Osteoblast (primary cell): ENCODE measurements around the gene SLIT3. TPM values are rescaled to one million over a fixed set of nuclear protein-coding genes. Genes with fewer than 3 reads are reported as not detected.

Experiments
- DNase-seq: peaks from one replicate; pipeline ENCODE4 v3.0.0; 2011; ENCODE audit warnings: low spot score, mixed read lengths; ENCODE audit not compliant: insufficient read length; ENCODE audit errors: missing footprints
- H2AFZ ChIP-seq: 2 replicates; pipeline ENCODE4 v1.6.0; 2011; ENCODE audit warnings: mild to moderate bottlenecking, low read length
- H3K27ac ChIP-seq: 2 replicates; pipeline ENCODE4 v1.5.1; 2011; ENCODE audit warnings: mild to moderate bottlenecking, low read depth, low read length, moderate library complexity
- H3K27me3 ChIP-seq: 2 replicates; pipeline ENCODE4 v1.6.0; 2012; ENCODE audit warnings: mild to moderate bottlenecking, control low read depth, inconsistent platforms, low read length, moderate library complexity; ENCODE audit not compliant: insufficient read depth
- H3K36me3 ChIP-seq: 2 replicates; pipeline ENCODE4 v1.5.1; 2011; ENCODE audit warnings: mild to moderate bottlenecking, low read length, control low read depth, moderate library complexity; ENCODE audit not compliant: insufficient read depth
- H3K4me1 ChIP-seq: 2 replicates; pipeline ENCODE4 v1.5.1; 2011; ENCODE audit warnings: mild to moderate bottlenecking, low read length, control low read depth, moderate library complexity; ENCODE audit not compliant: insufficient read depth
- H3K4me2 ChIP-seq: 2 replicates; pipeline ENCODE4 v1.6.0; 2011; ENCODE audit warnings: mild to moderate bottlenecking, low read length; ENCODE audit not compliant: insufficient read depth
- H3K4me3 ChIP-seq: fragments of 200-600 bp; sonication (generic); 3 replicates; pipeline ENCODE4 v1.5.1; 2012; ENCODE audit warnings: mild to moderate bottlenecking, low read length, inconsistent platforms; ENCODE audit not compliant: insufficient read depth
- H3K79me2 ChIP-seq: 2 replicates; pipeline ENCODE4 v1.6.0; 2012; ENCODE audit warnings: mild to moderate bottlenecking, low read length, control low read depth, inconsistent platforms; ENCODE audit not compliant: insufficient read depth
- H3K9me3 ChIP-seq: 2 replicates; pipeline ENCODE4 v1.5.1; 2011; ENCODE audit warnings: low read depth, low read length, control low read depth
- H4K20me1 ChIP-seq: 2 replicates; pipeline ENCODE4 v1.6.0; 2012; ENCODE audit warnings: mild to moderate bottlenecking, low read length, control low read depth; ENCODE audit not compliant: insufficient read depth
- CTCF ChIP-seq: IDR thresholded peaks from 2 replicates; pipeline ENCODE4 v1.5.1; 2011; ENCODE audit warnings: mild to moderate bottlenecking, low read depth, low read length, moderate library complexity; ENCODE audit errors: extremely low read depth
- total RNA-seq: library from RNA; depleted of rRNA; stranded (reverse); fragments of >200 nt; gene quantifications from 2 replicates; pipeline ENCODE4 v1.2.3, GENCODE V29; 2012

The SLIT3 gene
- total RNA-seq, 1 donor, result 37.6 TPM

DNA sequence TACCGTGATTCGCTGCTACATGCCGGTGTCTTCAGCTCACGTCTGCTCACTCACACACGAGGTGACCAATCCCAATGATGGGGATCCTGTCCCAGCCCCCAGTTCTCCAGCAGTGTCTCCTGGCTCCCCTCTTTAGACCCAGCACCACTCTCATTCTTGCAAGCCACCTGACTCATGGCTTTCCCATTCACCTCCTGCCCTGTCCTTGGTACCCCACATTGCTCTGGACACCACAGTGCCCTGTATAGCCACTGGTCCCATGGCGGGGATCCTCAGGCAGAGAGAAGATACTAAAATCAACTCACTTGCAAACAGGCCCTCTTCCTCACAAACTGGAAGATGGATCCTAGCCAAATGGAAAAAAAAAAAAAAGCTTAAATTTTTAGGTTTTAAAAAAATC lies 81.0 kb downstream of the SLIT3 start:
- Histone ChIP-seq H3K79me2 (no peaks in the 10 kb centered on the region), H3K36me3 (no peaks in the 10 kb centered on the region), H2AFZ (no peak overlapping the region), H4K20me1 (peaks cover 3% of the 10 kb centered on the region), H3K27me3 (peaks cover 3% of the 10 kb centered on the region), H3K4me1 (peaks cover 13% of the 10 kb centered on the region), H3K27ac (no peak overlapping the region), H3K9me3 (no peaks in the 10 kb centered on the region), H3K4me2 (no peak overlapping the region), H3K4me3 (no peak overlapping the region)
- no peak for DNase-seq
- no peak for TF ChIP-seq CTCF

DNA sequence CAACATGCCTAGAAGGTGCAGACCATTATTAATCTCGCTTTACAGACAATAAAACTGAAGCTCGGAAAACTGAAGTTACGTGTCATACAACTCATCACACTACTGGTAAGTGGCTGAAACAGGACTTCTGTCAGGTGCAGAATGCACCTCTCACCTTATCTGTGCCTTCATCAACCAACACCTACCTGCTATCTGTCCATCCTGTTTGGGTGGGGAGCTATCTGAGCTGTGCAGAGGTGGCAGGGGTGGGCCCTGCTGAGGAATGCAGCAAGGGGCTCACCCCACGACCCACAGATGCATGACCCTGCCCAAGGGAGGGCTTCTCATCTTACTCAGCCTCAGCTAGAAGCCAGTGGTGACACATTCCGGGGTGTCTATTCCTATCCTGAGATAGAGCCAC lies 81.6 kb downstream of the SLIT3 start:
- Histone ChIP-seq H3K9me3 (no peaks in the 10 kb centered on the region), H3K36me3 (no peaks in the 10 kb centered on the region), H3K79me2 (no peaks in the 10 kb centered on the region), H3K27ac (no peak overlapping the region), H3K27me3 (peaks cover 3% of the 10 kb centered on the region), H3K4me2 (no peak overlapping the region), H4K20me1 (peaks cover 3% of the 10 kb centered on the region), H3K4me1 (peaks cover 13% of the 10 kb centered on the region), H3K4me3 (no peak overlapping the region), H2AFZ (no peak overlapping the region)
- DNase-seq, result no peak
- no peak for TF ChIP-seq CTCF

- H3K9me3 ChIP-seq, result no peaks in the 10 kb centered on the region
- H3K27ac ChIP-seq, result no peak overlapping the region
- H3K4me2 ChIP-seq, result no peak overlapping the region
- H3K4me3 ChIP-seq, result no peak overlapping the region
- peaks cover 3% of the 10 kb centered on the region for H4K20me1 ChIP-seq
- H2AFZ ChIP-seq, result no peak overlapping the region
- peaks cover 12% of the 10 kb centered on the region for H3K4me1 ChIP-seq
- H3K27me3 ChIP-seq, result peaks cover 3% of the 10 kb centered on the region
- DNase-seq, result no peak
- no peaks in the 10 kb centered on the region for H3K79me2 ChIP-seq
- TF ChIP-seq CTCF, result no peak
- H3K36me3 ChIP-seq, result no peaks in the 10 kb centered on the region
Observed at GRCh38 chr5:169218861-169219260, 82.1 kb downstream of the SLIT3 start.

GRCh38 chr5:169218176-169218575 lies 82.8 kb downstream of the SLIT3 start:
- no peak overlapping the region for H3K4me2 ChIP-seq

More at GRCh38 chr5:169218176-169218575, 82.8 kb downstream of the SLIT3 start:
- no peak for DNase-seq
- H3K27me3 ChIP-seq, result peaks cover 3% of the 10 kb centered on the region
- H3K4me3 ChIP-seq, result no peak overlapping the region
- H2AFZ ChIP-seq, result no peak overlapping the region
- H3K36me3 ChIP-seq, result no peaks in the 10 kb centered on the region
- peaks cover 3% of the 10 kb centered on the region for H4K20me1 ChIP-seq
- H3K9me3 ChIP-seq, result no peaks in the 10 kb centered on the region
- H3K27ac ChIP-seq, result no peak overlapping the region
- H3K79me2 ChIP-seq, result no peaks in the 10 kb centered on the region
- H3K4me1 ChIP-seq, result peaks cover 9% of the 10 kb centered on the region
- TF ChIP-seq CTCF, result no peak
